ENCODE measurements around the gene NOTO.

NOTO gene, protein sequence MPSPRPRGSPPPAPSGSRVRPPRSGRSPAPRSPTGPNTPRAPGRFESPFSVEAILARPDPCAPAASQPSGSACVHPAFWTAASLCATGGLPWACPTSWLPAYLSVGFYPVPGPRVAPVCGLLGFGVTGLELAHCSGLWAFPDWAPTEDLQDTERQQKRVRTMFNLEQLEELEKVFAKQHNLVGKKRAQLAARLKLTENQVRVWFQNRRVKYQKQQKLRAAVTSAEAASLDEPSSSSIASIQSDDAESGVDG

GRCh38 chr2:73202156-73203054 is at the start of gene NOTO:
TSS of gene NOTO (plus strand) at chr2:73202574. CDS start at chr2:73202667, 93 bp downstream.
- no peak for TF ChIP-seq CTCF (IDR thresholded peaks at IDR 0.05)

DNA sequence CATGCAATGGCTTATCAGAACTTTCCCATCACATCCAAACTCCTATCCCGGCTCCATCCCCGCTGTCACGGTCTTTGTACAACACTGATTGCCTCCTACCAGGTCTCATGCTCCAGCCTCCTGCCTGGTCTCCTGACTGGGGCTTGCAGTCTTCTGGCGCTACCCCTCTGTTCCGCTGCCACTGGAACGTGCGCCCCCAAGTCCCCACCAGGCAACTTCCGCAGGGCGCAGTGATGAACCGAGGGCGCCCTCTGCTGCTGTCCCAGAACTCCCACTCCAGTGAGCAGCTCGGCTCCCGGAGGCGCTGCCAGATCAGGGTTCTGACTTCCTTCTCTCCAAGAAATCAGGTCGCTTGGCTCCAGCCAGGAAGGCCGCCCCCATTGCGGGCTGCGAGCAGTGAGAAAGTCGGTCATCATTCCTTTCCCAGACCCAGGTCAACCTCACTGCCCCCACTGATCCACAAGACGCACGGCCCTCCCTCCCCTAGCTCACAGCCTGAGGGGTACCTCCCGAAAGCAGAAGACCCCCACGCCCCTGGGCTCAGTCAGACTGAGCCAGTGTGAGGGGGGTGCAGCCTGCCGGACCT is 45.7 kb upstream of the NOTO start:
- peak; percentile 47 for TF ChIP-seq CTCF (IDR thresholded peaks at IDR 0.05)

GRCh38 chr2:73162856-73163391 is 39.5 kb upstream of the NOTO start:
- TF ChIP-seq CTCF (IDR thresholded peaks at IDR 0.05), result no peak

DNA sequence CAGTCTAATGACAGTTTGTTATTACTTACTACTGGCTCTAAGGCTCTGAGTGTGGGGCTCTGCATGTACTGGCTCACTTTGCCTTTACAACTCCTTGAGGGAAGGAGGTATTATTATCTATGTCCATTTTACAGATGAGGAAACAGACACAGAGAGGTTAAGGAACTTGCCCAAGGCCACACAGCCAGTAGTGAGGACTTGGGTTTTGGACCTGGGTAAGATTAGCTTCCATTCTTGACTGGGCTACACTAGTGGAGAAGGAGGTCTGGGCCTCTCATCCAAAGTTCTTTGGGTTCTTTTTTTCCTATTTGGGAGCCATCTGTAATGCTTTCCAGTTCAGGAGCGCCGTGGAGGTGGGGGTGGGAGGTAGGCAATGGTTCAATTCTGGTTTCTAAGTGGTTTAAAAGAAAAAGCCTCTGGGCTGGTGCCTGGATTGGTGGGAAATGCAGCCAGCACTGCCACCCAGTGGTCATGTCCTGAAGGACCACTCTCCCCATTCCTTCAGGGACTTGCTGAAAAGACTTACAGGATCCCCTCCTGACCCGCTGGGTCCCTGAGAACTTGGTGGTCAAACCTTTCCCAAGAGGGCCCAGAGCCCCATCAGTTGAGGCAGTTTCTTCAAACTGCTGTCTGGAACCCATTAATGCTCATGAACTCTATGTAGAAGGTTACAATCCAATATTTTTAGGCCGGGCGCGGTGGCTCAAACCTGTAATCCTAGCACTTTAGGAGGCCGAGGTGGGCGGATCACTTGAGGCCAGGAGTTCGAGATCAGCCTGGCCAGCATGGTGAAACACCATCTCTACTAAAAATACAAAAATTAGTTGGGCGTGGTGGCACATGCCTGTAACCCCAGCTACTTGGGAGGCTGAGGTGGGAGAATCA is 38.6 kb upstream of the NOTO start:
- peak; percentile 58 for TF ChIP-seq CTCF (IDR thresholded peaks at IDR 0.05)

- no peak for TF ChIP-seq CTCF (IDR thresholded peaks at IDR 0.05)
Observed at GRCh38 chr2:73172963-73173362, 29.4 kb upstream of the NOTO start.

GRCh38 chr2:73173781-73174180 is 28.6 kb upstream of the NOTO start:
- TF ChIP-seq CTCF (IDR thresholded peaks at IDR 0.05), result no peak

DNA sequence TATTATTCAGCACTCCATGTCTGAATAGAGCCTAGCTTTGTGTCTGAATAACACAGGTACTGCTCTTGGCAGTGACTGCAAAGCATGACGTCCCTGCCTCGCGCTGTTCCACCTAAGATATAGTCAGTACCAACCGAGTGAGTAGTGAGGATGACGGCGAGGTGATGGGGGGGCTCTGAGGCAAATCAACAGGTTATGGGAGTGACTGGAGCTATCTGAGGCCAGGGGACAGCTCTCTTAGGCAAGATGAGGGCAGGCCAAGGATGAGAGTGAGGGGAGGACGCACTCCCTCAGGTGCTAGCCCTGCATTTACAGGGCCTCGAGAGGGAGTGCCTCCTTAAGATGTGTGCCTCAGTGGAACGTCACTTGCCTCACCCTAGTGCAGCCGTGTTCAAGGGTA is 28.1 kb upstream of the NOTO start:
- TF ChIP-seq CTCF (IDR thresholded peaks at IDR 0.05), result no peak

Measured in LNCAP (cell line).